K562 (cell line): Measurements from ENCODE around the gene KRTAP10-11. TPM values are rescaled to one million over a fixed set of nuclear protein-coding genes. Genes with fewer than 3 reads are reported as not detected.

Source experiments
- ATAC-seq: fragments of 200-7000 bp; cut with Tn5 transposase; 3 replicates; pipeline ENCODE4 v1.9.1; 2020; ENCODE audit warnings: moderate library complexity
- BruUV-seq: library from RNA; stranded (reverse); fragments of 400-500 nt; replicated peaks from 2 replicates; lab custom pipeline; 2021; lab: Mats Ljungman, UMichigan
- CTCF ChIA-PET: fragments of 300-600 bp; formaldehyde crosslinking; extraction: SDS; loops from one replicate; lab custom pipeline; 2021; ENCODE audit warnings: low intra/inter-chr PET ratio; lab: Yijun Ruan, JAX
- POLR2A ChIA-PET: fragments of 300-600, 350-650 bp; sonication (Branson Sonifier 250); formaldehyde crosslinking; extraction: SDS; loops from one replicate; lab custom pipeline; 2021; ENCODE audit warnings: antibody characterized with exemption, inconsistent platforms; lab: Yijun Ruan, JAX
- DNase-seq, 4 experiments: peaks; one replicate each; pipeline versions ENCODE4 v3.0.0 to v3.0.0-alpha.2; 2011 to 2018; ENCODE audit warnings: low spot score in 3 of 4, mixed read lengths in 3 of 4; ENCODE audit errors: extremely low read depth in 1 of 4
- FAIRE-seq: peaks from 2 replicates; lab custom pipeline; 2011; peaks lifted over from hg19 to GRCh38; lab: Jason Lieb, UNC
- H2AFZ ChIP-seq: 2 replicates; pipeline ENCODE4 v1.6.0; 2011; ENCODE audit warnings: low read depth, low read length, control low read depth, inconsistent platforms
- H3K27ac ChIP-seq: fragments of 200-600 bp; 3 replicates; pipeline ENCODE4 v1.8.0; 2011; ENCODE audit warnings: low read depth, mild to moderate bottlenecking, control low read depth, inconsistent platforms, low read length, moderate library complexity, mixed read lengths; ENCODE audit errors: extremely low read depth
- H3K27me3 ChIP-seq, 2 experiments: fragments of 300-600 bp in 1 of 2; 2 replicates in 1 of 2; 3 replicates in 1 of 2; pipeline versions ENCODE4 v1.6.0 to v1.8.0; 2011; ENCODE audit warnings: inconsistent platforms in 2 of 2, low read length in 2 of 2, mild to moderate bottlenecking in 1 of 2, mixed read lengths in 1 of 2, moderate library complexity in 1 of 2; ENCODE audit not compliant: control insufficient read depth in 2 of 2, insufficient read depth in 2 of 2
- H3K36me3 ChIP-seq: fragments of 300-600 bp; 3 replicates; pipeline ENCODE4 v1.8.0; 2011; ENCODE audit warnings: mild to moderate bottlenecking, low read length, inconsistent platforms; ENCODE audit not compliant: control insufficient read depth, insufficient read depth
- H3K4me1 ChIP-seq, 2 experiments: fragments of 200-600 bp in 1 of 2; replicated peaks in 1 of 2; 2 replicates in 1 of 2; 3 replicates in 1 of 2; pipeline versions ENCODE4 v1.5.1 to v1.8.0; 2011; ENCODE audit warnings: inconsistent platforms in 2 of 2, low read length in 2 of 2, mild to moderate bottlenecking in 1 of 2, mixed read lengths in 1 of 2, moderate library complexity in 1 of 2; ENCODE audit not compliant: control insufficient read depth in 2 of 2, insufficient read depth in 2 of 2
- H3K4me2 ChIP-seq: 2 replicates; pipeline ENCODE4 v1.6.1; 2011; ENCODE audit warnings: low read length, control low read depth, inconsistent platforms, mixed read lengths; ENCODE audit not compliant: insufficient read depth
- H3K4me3 ChIP-seq: fragments of 200-600 bp; sonication (generic), shearing (Covaris generic); 2 replicates; pipeline ENCODE4 v1.5.1; 2016; ENCODE audit warnings: control low read depth, inconsistent platforms
- H3K79me2 ChIP-seq: fragments of 200-600 bp; 3 replicates; pipeline ENCODE4 v1.8.0; 2011; ENCODE audit warnings: low read length, inconsistent platforms; ENCODE audit not compliant: control insufficient read depth, insufficient read depth
- H3K9ac ChIP-seq, 2 experiments: 2 replicates each; pipeline versions ENCODE4 v1.6.0 to v1.6.1; 2011; ENCODE audit warnings: low read depth in 2 of 2, low read length in 2 of 2, control low read depth in 1 of 2, inconsistent platforms in 1 of 2, mild to moderate bottlenecking in 1 of 2, mixed read lengths in 1 of 2; ENCODE audit not compliant: insufficient read depth in 1 of 2
- H3K9me1 ChIP-seq: one replicate; pipeline ENCODE4 v1.6.0; 2011; ENCODE audit warnings: inconsistent platforms, mild to moderate bottlenecking, low read length, moderate library complexity; ENCODE audit not compliant: control insufficient read depth, insufficient read depth
- H3K9me3 ChIP-seq: replicated peaks from 2 replicates; pipeline ENCODE4 v1.5.1; 2011; ENCODE audit warnings: low read depth, low read length, inconsistent platforms; ENCODE audit not compliant: control insufficient read depth, insufficient read depth
- H4K20me1 ChIP-seq: replicated peaks from 2 replicates; pipeline ENCODE4 v1.6.1; 2011; ENCODE audit warnings: low read length, inconsistent platforms, mixed read lengths; ENCODE audit not compliant: control insufficient read depth, insufficient read depth
- CSDE1 ChIP-seq, 2 experiments: fragments of 450-650 bp; IDR thresholded peaks; 2 replicates each; pipeline ENCODE4 v1.6.1; 2016; ENCODE audit warnings: mild to moderate bottlenecking in 1 of 2
- HSF4 ChIP-seq: fragments of 250-450 bp; sonication (Bioruptor Pico); IDR thresholded peaks from 2 replicates; pipeline ENCODE4 v2.1.2; 2022; ENCODE audit warnings: mild to moderate bottlenecking, moderate library complexity, borderline replicate concordance
- PRPF4 ChIP-seq: fragments of 200-400 bp; formaldehyde crosslinking; IDR thresholded peaks from one replicate; pipeline ENCODE4 v1.6.1; 2017; ENCODE audit warnings: low read length, low read depth, mild to moderate bottlenecking; ENCODE audit not compliant: insufficient read depth, poor library complexity, severe bottlenecking
- RBFOX2 ChIP-seq: fragments of 200-400 bp; formaldehyde crosslinking; IDR thresholded peaks from 2 replicates; pipeline ENCODE4 v1.6.1; 2017; ENCODE audit warnings: low read depth, mild to moderate bottlenecking, low read length, moderate library complexity
- TFAM ChIP-seq: fragments of 250-450 bp; sonication (Bioruptor Pico); conservative IDR thresholded peaks from 2 replicates; pipeline ENCODE4 v1.5.0; 2021; ENCODE audit warnings: mild to moderate bottlenecking, moderate library complexity
- THAP12 ChIP-seq: fragments of 250-450 bp; sonication (Bioruptor Pico); IDR thresholded peaks from 2 replicates; pipeline ENCODE4 v1.9.0; 2021; ENCODE audit warnings: mild to moderate bottlenecking, inconsistent platforms
- ZNF699 ChIP-seq: fragments of 250-450 bp; sonication (Bioruptor Pico); IDR thresholded peaks from 2 replicates; pipeline ENCODE4 v1.8.0; 2021; ENCODE audit warnings: mild to moderate bottlenecking, moderate library complexity; ENCODE audit not compliant: insufficient replicate concordance
- WGBS: fragments of 100-300 bp; shearing (Covaris generic); methylation state at CpG from one replicate; pipeline ENCODE4 v1.1.6; 2016; ENCODE audit warnings: low coverage, mixed read lengths; ENCODE audit not compliant: insufficient coverage; ENCODE audit errors: missing lambda C conversion rate; 5-methylcytosine and 5-hydroxymethylcytosine counted together
- in situ Hi-C: fragments of 300-500 bp; cut with MboI; formaldehyde crosslinking; loops from 4 replicates; pipeline ENCODE4 v1.15.0; 2018; ENCODE audit warnings: inconsistent platforms, mixed read lengths
- intact Hi-C: fragments of 100-400 bp; cut with micrococcal nuclease; formaldehyde crosslinking; loops from 2 replicates; pipeline ENCODE4 v1.14.2; 2022
- polyA plus RNA-seq, 8 experiments: library from polyadenylated mRNA; depleted of rRNA in 4 of 8; stranded (reverse) in 5 of 8; unstranded in 3 of 8; fragments of >200 nt; fragmentation: Nextera tagmentation in 2 of 8; fragmentation: Illumina TruSeq in 1 of 8; extraction: Ambion mirVana in 2 of 8; extraction: Trizol in 1 of 8; gene quantifications; 2 replicates each; pipeline versions ENCODE4 v1.2.1 to v1.2.3, GENCODE V29; 2011 to 2014; ENCODE audit warnings: inconsistent platforms in 1 of 8, missing spikeins in 1 of 8
- total RNA-seq, 7 experiments: library from RNA; depleted of rRNA in 6 of 7; stranded (reverse); fragments of >200 nt in 6 of 7; fragmentation: Illumina TruSeq in 2 of 7; extraction: Trizol in 2 of 7; gene quantifications; 2 replicates each; pipeline versions ENCODE4 v1.2.1 to v1.2.3, GENCODE V29; 2011 to 2021; ENCODE audit warnings: low replicate concordance in 1 of 7
- TF ChIP-seq, protein P1 (sequence below): sonication (generic); IDR thresholded peaks from 2 replicates; pipeline ENCODE4 v1.6.1; 2016

Gene KRTAP10-11
- total and polyA plus RNA-seq, 9 of the 15 experiments (the other 6 are each of a cell fraction or from before 2014, with no cell fraction given), result not detected

DNA sequence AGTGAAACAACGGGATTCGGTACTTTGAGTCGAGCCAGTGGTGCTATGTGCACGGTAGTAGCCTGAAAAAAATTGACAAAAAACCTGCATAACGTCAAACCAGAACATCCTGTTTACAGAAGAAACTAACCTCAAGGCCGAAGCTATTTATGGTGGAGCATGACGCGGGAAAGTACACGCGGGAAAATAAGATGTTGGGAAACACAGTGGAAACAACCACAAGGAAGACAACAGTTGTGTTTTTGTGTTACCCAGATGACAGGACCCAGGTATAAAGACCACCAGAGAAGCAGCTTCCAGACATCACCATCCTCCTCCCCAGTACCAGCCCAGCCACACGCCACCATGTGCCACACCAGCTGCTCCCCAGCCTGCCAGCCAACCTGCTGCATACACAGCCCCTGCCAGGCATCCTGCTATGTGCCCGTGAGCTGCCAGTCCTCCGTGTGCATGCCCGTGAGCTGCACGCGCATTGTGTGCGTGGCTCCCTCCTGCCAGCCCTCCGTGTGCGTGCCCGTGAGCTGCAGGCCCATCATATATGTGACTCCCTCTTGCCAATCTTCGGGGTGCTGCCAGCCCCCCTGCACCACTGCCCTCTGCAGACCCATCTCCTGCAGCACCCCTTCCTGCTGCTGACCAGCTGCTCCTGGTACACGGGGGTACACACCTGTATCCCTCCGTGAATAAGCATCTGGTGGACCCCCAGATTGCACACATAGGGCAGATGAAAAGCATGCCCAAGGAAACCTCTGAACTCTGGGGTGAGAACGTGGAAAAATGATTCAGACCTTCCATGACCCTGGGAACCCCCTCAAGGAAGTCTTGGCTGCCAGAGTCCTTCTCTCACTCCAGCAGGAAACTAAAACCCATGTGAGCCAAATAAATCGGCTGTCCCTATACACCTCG is 11.7 kb downstream of the KRTAP10-11 start, which contains the start of gene KRTAP12-3:
KRTAP12-3 (plus strand) TSS at position 298 of the 906 bp plus-strand sequence; CDS start at position 346, 48 bp downstream.
- under 1% methylated on average over 26 of the region's 26 CpGs for WGBS
- Histone ChIP-seq H3K9me1 (no peaks in the 10 kb centered on the region), H3K4me2 (no peak within 1 kb of the TSS), H3K27me3 (peaks cover 2 to 25% of the 10 kb centered on the region in 2 experiments; a peak in 4 of 5 replicates), H3K4me1 (peaks cover 0 to 8% of the 10 kb centered on the region in 2 experiments; a peak in 2 of 5 replicates), H3K9me3 (no peaks in the 10 kb centered on the region), H3K36me3 (no peaks in the 10 kb centered on the region)
- BruUV-seq, result no TSS peak
- POLR2A ChIA-PET, result no interaction called here
- no peak for FAIRE-seq
- CTCF ChIA-PET, result no interaction called here
- in situ Hi-C loops, result no loop called here
- TF ChIP-seq RBFOX2 (no peak), HSF4 (no peak), PRPF4 (no peak), ZNF699 (CRISPR knock-in tag) (no peak), CSDE1 (IDR thresholded peaks at IDR 0.05) (no peak), THAP12 (CRISPR knock-in tag) (no peak), TFAM (no peak)
- TF ChIP-seq, protein P1, sequence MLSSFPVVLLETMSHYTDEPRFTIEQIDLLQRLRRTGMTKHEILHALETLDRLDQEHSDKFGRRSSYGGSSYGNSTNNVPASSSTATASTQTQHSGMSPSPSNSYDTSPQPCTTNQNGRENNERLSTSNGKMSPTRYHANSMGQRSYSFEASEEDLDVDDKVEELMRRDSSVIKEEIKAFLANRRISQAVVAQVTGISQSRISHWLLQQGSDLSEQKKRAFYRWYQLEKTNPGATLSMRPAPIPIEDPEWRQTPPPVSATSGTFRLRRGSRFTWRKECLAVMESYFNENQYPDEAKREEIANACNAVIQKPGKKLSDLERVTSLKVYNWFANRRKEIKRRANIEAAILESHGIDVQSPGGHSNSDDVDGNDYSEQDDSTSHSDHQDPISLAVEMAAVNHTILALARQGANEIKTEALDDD, result no peak
- TF ChIP-seq, all 486 proteins: peak for 0
- intact Hi-C loops, result no loop called here
- no peaks in the 10 kb centered on the region for H4K20me1 ChIP-seq
- no peak within 1 kb of the TSS for H3K4me3 ChIP-seq
- H2AFZ ChIP-seq, result no peak within 1 kb of the TSS
- no peak within 1 kb of the TSS for H3K9ac ChIP-seq
- no peaks in the 10 kb centered on the region for H3K79me2 ChIP-seq
- ATAC-seq (no peak), DNase-seq (no peak)
- no peak within 1 kb of the TSS for H3K27ac ChIP-seq
